ENCODE measurements around the gene RAB5B.

RAB5B gene

GRCh38 chr12:56004211-56004610, 30.3 kb downstream of the RAB5B start:
- TF ChIP-seq CTCF (IDR thresholded peaks at IDR 0.05; ENCODE audit: low read depth, low read length), result no peak
- H3K4me1 ChIP-seq, result no peaks in the 10 kb centered on the region
- no peaks in the 10 kb centered on the region for H3K27me3 ChIP-seq
- H3K9me3 ChIP-seq, result no peaks in the 10 kb centered on the region
- DNase-seq, result no peak
- no peak overlapping the region for H3K4me3 ChIP-seq (ENCODE audit: low read depth, low read length)
- H3K36me3 ChIP-seq, result peaks cover 5% of the 10 kb centered on the region

GRCh38 chr12:56007564-56008559, 34.0 kb downstream of the RAB5B start:
- Histone ChIP-seq H3K36me3 (peaks cover 5% of the 10 kb centered on the region), H3K27me3 (no peaks in the 10 kb centered on the region), H3K4me1 (no peaks in the 10 kb centered on the region), H3K4me3 (ENCODE audit: low read depth, low read length) (peak overlapping the region; percentile 82), H3K9me3 (no peaks in the 10 kb centered on the region)
- DNase-seq, result peak; percentile 72
- no peak for TF ChIP-seq CTCF (IDR thresholded peaks at IDR 0.05; ENCODE audit: low read depth, low read length)

- Histone ChIP-seq H3K9me3 (no peaks in the 10 kb centered on the region), H3K27me3 (no peaks in the 10 kb centered on the region), H3K36me3 (no peaks in the 10 kb centered on the region), H3K4me3 (ENCODE audit: low read depth, low read length) (no peak overlapping the region), H3K4me1 (no peaks in the 10 kb centered on the region)
- DNase-seq, result no peak
- no peak for TF ChIP-seq CTCF (IDR thresholded peaks at IDR 0.05; ENCODE audit: low read depth, low read length)
These were observed 36.3 kb downstream of the RAB5B start for GRCh38 chr12:56010111-56010570.

DNA sequence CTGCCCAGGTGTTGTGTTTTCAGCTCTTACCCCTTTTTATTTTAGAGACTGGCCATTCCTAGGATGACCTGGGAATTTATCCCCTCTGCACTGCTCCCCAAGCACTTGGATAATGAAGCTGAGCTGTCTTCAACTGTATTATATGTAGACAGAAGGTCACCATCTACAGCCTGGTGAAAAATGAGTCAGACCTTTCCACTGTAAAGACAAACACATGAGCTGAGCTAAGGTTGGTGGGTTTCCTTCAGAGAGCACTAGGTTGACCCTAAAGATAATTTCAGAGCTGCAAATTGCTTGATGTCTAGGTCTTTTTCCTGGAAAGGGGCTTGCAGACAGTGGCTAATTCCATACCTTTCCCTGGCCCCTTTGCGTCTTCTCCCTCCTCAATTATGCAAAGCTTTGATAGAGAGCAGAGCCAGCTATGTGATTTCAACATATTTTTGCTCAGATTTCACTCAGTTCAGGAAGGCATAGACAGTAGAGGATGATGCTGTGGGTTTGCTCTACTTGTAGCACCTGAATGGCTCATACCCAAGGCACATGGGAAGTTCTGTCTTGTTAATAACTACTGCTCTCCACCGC, 37.7 kb downstream of the RAB5B start:
- no peaks in the 10 kb centered on the region for H3K4me1 ChIP-seq
- no peak overlapping the region for H3K4me3 ChIP-seq (ENCODE audit: low read depth, low read length)
- no peak for TF ChIP-seq CTCF (IDR thresholded peaks at IDR 0.05; ENCODE audit: low read depth, low read length)
- H3K9me3 ChIP-seq, result no peaks in the 10 kb centered on the region
- no peak for DNase-seq
- H3K36me3 ChIP-seq, result no peaks in the 10 kb centered on the region
- no peaks in the 10 kb centered on the region for H3K27me3 ChIP-seq

GRCh38 chr12:56013482-56013881, 39.6 kb downstream of the RAB5B start:
- Histone ChIP-seq H3K4me3 (ENCODE audit: low read depth, low read length) (no peak overlapping the region), H3K4me1 (no peaks in the 10 kb centered on the region), H3K9me3 (no peaks in the 10 kb centered on the region), H3K27me3 (no peaks in the 10 kb centered on the region), H3K36me3 (no peaks in the 10 kb centered on the region)
- no peak for DNase-seq
- no peak for TF ChIP-seq CTCF (IDR thresholded peaks at IDR 0.05; ENCODE audit: low read depth, low read length)

- H3K27me3 ChIP-seq, result no peaks in the 10 kb centered on the region
- DNase-seq, result no peak
- no peak for TF ChIP-seq CTCF (IDR thresholded peaks at IDR 0.05; ENCODE audit: low read depth, low read length)
- no peaks in the 10 kb centered on the region for H3K9me3 ChIP-seq
- no peak overlapping the region for H3K4me3 ChIP-seq (ENCODE audit: low read depth, low read length)
- no peaks in the 10 kb centered on the region for H3K36me3 ChIP-seq
- H3K4me1 ChIP-seq, result no peaks in the 10 kb centered on the region
These were observed 40.3 kb downstream of the RAB5B start for GRCh38 chr12:56014205-56014604.
